Smooth muscle cell (in vitro differentiated cells): ENCODE results near the gene LINC01488. TPM values are rescaled to one million over a fixed set of nuclear protein-coding genes. Genes with fewer than 3 reads are reported as not detected.

Experiments used
- DNase-seq: peaks from one replicate; lab custom pipeline; 2025; ENCODE audit not compliant: unreplicated experiment; lab: John Stamatoyannopoulos, UW
- H2AFZ ChIP-seq: fragments of 200-600 bp; sonication (generic); 2 replicates; pipeline ENCODE4 v1.6.0; 2016; ENCODE audit warnings: antibody characterized with exemption, low read depth, mild to moderate bottlenecking
- H3F3A ChIP-seq: fragments of 200-600 bp; sonication (generic); 2 replicates; pipeline ENCODE4 v1.6.0; 2017; ENCODE audit warnings: antibody characterized with exemption, low read depth
- H3K27ac ChIP-seq: fragments of 200-600 bp; sonication (generic); 2 replicates; pipeline ENCODE4 v1.5.1; 2016; ENCODE audit warnings: low read depth, mild to moderate bottlenecking
- H3K27me3 ChIP-seq: fragments of 200-600 bp; sonication (generic); 2 replicates; pipeline ENCODE4 v1.6.1; 2016; ENCODE audit warnings: low read depth, mild to moderate bottlenecking
- H3K36me3 ChIP-seq: fragments of 200-600 bp; sonication (generic); 2 replicates; pipeline ENCODE4 v1.5.1; 2016; ENCODE audit warnings: low read depth
- H3K4me1 ChIP-seq: fragments of 200-600 bp; sonication (generic); 2 replicates; pipeline ENCODE4 v1.5.1; 2016; ENCODE audit warnings: low read depth
- H3K4me2 ChIP-seq: fragments of 200-600 bp; sonication (generic); 2 replicates; pipeline ENCODE4 v1.6.0; 2016; ENCODE audit warnings: mild to moderate bottlenecking
- H3K4me3 ChIP-seq: fragments of 200-600 bp; sonication (generic); 2 replicates; pipeline ENCODE4 v1.5.1; 2016; ENCODE audit warnings: mild to moderate bottlenecking
- H3K79me2 ChIP-seq: fragments of 200-600 bp; sonication (generic); 2 replicates; pipeline ENCODE4 v1.6.0; 2016; ENCODE audit warnings: low read depth, mild to moderate bottlenecking
- H3K9ac ChIP-seq: fragments of 200-600 bp; sonication (generic); 2 replicates; pipeline ENCODE4 v1.6.0; 2016; ENCODE audit warnings: low read depth
- H3K9me3 ChIP-seq: fragments of 200-600 bp; sonication (generic); replicated peaks from 2 replicates; pipeline ENCODE4 v1.5.1; 2016; ENCODE audit warnings: low read depth
- H4K20me1 ChIP-seq: fragments of 200-600 bp; sonication (generic); 2 replicates; pipeline ENCODE4 v1.6.0; 2016; ENCODE audit warnings: low read depth
- CTCF ChIP-seq: fragments of 200-600 bp; sonication (generic); IDR thresholded peaks from 2 replicates; pipeline ENCODE4 v1.5.1; 2017; ENCODE audit warnings: borderline replicate concordance, mild to moderate bottlenecking, antibody characterized with exemption; ENCODE audit not compliant: insufficient read depth, poor library complexity, severe bottlenecking
- WGBS: methylation state at CpG from one replicate; pipeline ENCODE4 v1.1.7; 2016; ENCODE audit warnings: low lambda C conversion rate; 5-methylcytosine and 5-hydroxymethylcytosine counted together
- polyA plus RNA-seq: library from polyadenylated mRNA; unstranded; fragments of >200 nt; fragmentation: Nextera tagmentation; extraction: Ambion mirVana; gene quantifications from 2 replicates; pipeline ENCODE4 v1.2.1, GENCODE V29; 2016
- total RNA-seq: library from RNA; depleted of rRNA; stranded (reverse); fragments of >200 nt; gene quantifications from 2 replicates; pipeline ENCODE4 v1.2.3, GENCODE V29; 2014

LINC01488 gene
- total and polyA plus RNA-seq, 2 experiments from 2014 or later, result not detected

GRCh38 chr11:69523453-69523852 is 42.0 kb downstream of the LINC01488 start:
- H3K4me3 ChIP-seq, result no peak overlapping the region
- H3K79me2 ChIP-seq, result no peaks in the 10 kb centered on the region
- no peak overlapping the region for H3K9ac ChIP-seq
- 94% methylated on average over 3 of the region's 3 CpGs for WGBS
- no peaks in the 10 kb centered on the region for H3F3A ChIP-seq
- H3K27ac ChIP-seq, result no peak overlapping the region
- no peaks in the 10 kb centered on the region for H4K20me1 ChIP-seq
- H3K36me3 ChIP-seq, result no peaks in the 10 kb centered on the region
- DNase-seq, result no peak
- H3K9me3 ChIP-seq, result no peaks in the 10 kb centered on the region
- H2AFZ ChIP-seq, result no peak overlapping the region
- H3K4me1 ChIP-seq, result peaks cover 9% of the 10 kb centered on the region
- no peak overlapping the region for H3K4me2 ChIP-seq
- H3K27me3 ChIP-seq, result no peaks in the 10 kb centered on the region
- TF ChIP-seq CTCF, result no peak

GRCh38 chr11:69524291-69524882 is 42.9 kb downstream of the LINC01488 start:
- Histone ChIP-seq H3F3A (no peaks in the 10 kb centered on the region), H3K4me3 (no peak overlapping the region), H3K4me1 (peaks cover 9% of the 10 kb centered on the region), H3K79me2 (no peaks in the 10 kb centered on the region), H3K27me3 (no peaks in the 10 kb centered on the region), H2AFZ (peak overlapping the region; percentile 40), H3K36me3 (no peaks in the 10 kb centered on the region), H3K4me2 (peak overlapping the region; percentile 56), H3K9me3 (no peaks in the 10 kb centered on the region), H3K9ac (no peak overlapping the region), H4K20me1 (no peaks in the 10 kb centered on the region), H3K27ac (peak overlapping the region; percentile 45)
- 19% methylated on average over 15 of the region's 15 CpGs for WGBS
- DNase-seq, result no peak
- TF ChIP-seq CTCF, result no peak

GRCh38 chr11:69524991-69525411 is 43.5 kb downstream of the LINC01488 start:
- 86% methylated on average over 12 of the region's 15 CpGs for whole genome bisulfite sequencing
- no peaks in the 10 kb centered on the region for H3K9me3 ChIP-seq
- H3K4me3 ChIP-seq, result no peak overlapping the region
- peaks cover 9% of the 10 kb centered on the region for H3K4me1 ChIP-seq
- DNase-seq, result no peak
- no peaks in the 10 kb centered on the region for H3K27me3 ChIP-seq
- no peaks in the 10 kb centered on the region for H3K36me3 ChIP-seq
- H3K4me2 ChIP-seq, result peak overlapping the region; percentile 56
- no peak overlapping the region for H3K27ac ChIP-seq
- no peaks in the 10 kb centered on the region for H3K79me2 ChIP-seq
- no peak overlapping the region for H3K9ac ChIP-seq
- no peaks in the 10 kb centered on the region for H3F3A ChIP-seq
- H2AFZ ChIP-seq, result no peak overlapping the region
- TF ChIP-seq CTCF, result no peak
- H4K20me1 ChIP-seq, result no peaks in the 10 kb centered on the region
